Smooth muscle cell (in vitro differentiated cells): ENCODE results near the gene PYDC1. TPM values are rescaled to one million over a fixed set of nuclear protein-coding genes. Genes with fewer than 3 reads are reported as not detected.

Experiments
- DNase-seq: peaks from one replicate; lab custom pipeline; 2025; ENCODE audit not compliant: unreplicated experiment; lab: John Stamatoyannopoulos, UW
- H2AFZ ChIP-seq: fragments of 200-600 bp; sonication (generic); 2 replicates; pipeline ENCODE4 v1.6.0; 2016; ENCODE audit warnings: antibody characterized with exemption, low read depth, mild to moderate bottlenecking
- H3F3A ChIP-seq: fragments of 200-600 bp; sonication (generic); 2 replicates; pipeline ENCODE4 v1.6.0; 2017; ENCODE audit warnings: antibody characterized with exemption, low read depth
- H3K27ac ChIP-seq: fragments of 200-600 bp; sonication (generic); 2 replicates; pipeline ENCODE4 v1.5.1; 2016; ENCODE audit warnings: low read depth, mild to moderate bottlenecking
- H3K27me3 ChIP-seq: fragments of 200-600 bp; sonication (generic); 2 replicates; pipeline ENCODE4 v1.6.1; 2016; ENCODE audit warnings: low read depth, mild to moderate bottlenecking
- H3K36me3 ChIP-seq: fragments of 200-600 bp; sonication (generic); 2 replicates; pipeline ENCODE4 v1.5.1; 2016; ENCODE audit warnings: low read depth
- H3K4me1 ChIP-seq: fragments of 200-600 bp; sonication (generic); 2 replicates; pipeline ENCODE4 v1.5.1; 2016; ENCODE audit warnings: low read depth
- H3K4me2 ChIP-seq: fragments of 200-600 bp; sonication (generic); 2 replicates; pipeline ENCODE4 v1.6.0; 2016; ENCODE audit warnings: mild to moderate bottlenecking
- H3K4me3 ChIP-seq: fragments of 200-600 bp; sonication (generic); 2 replicates; pipeline ENCODE4 v1.5.1; 2016; ENCODE audit warnings: mild to moderate bottlenecking
- H3K79me2 ChIP-seq: fragments of 200-600 bp; sonication (generic); 2 replicates; pipeline ENCODE4 v1.6.0; 2016; ENCODE audit warnings: low read depth, mild to moderate bottlenecking
- H3K9ac ChIP-seq: fragments of 200-600 bp; sonication (generic); 2 replicates; pipeline ENCODE4 v1.6.0; 2016; ENCODE audit warnings: low read depth
- H3K9me3 ChIP-seq: fragments of 200-600 bp; sonication (generic); replicated peaks from 2 replicates; pipeline ENCODE4 v1.5.1; 2016; ENCODE audit warnings: low read depth
- H4K20me1 ChIP-seq: fragments of 200-600 bp; sonication (generic); 2 replicates; pipeline ENCODE4 v1.6.0; 2016; ENCODE audit warnings: low read depth
- WGBS: methylation state at CpG from one replicate; pipeline ENCODE4 v1.1.7; 2016; ENCODE audit warnings: low lambda C conversion rate; 5-methylcytosine and 5-hydroxymethylcytosine counted together
- polyA plus RNA-seq: library from polyadenylated mRNA; unstranded; fragments of >200 nt; fragmentation: Nextera tagmentation; extraction: Ambion mirVana; gene quantifications from 2 replicates; pipeline ENCODE4 v1.2.1, GENCODE V29; 2016
- small RNA-seq: library from RNA; depleted of rRNA; stranded (forward); fragments of <200 nt; gene quantifications from one replicate; pipeline ENCODE3, GENCODE V24; 2014
- total RNA-seq: library from RNA; depleted of rRNA; stranded (reverse); fragments of >200 nt; gene quantifications from 2 replicates; pipeline ENCODE4 v1.2.3, GENCODE V29; 2014
- TF ChIP-seq, protein P1 (sequence below): fragments of 200-600 bp; sonication (generic); IDR thresholded peaks from 2 replicates; pipeline ENCODE4 v1.5.1; 2017; ENCODE audit warnings: borderline replicate concordance, mild to moderate bottlenecking, antibody characterized with exemption; ENCODE audit not compliant: insufficient read depth, poor library complexity, severe bottlenecking

The PYDC1 gene
- total and polyA plus RNA-seq, 2 experiments from 2014 or later: 1.1 TPM; not detected in 1

DNA sequence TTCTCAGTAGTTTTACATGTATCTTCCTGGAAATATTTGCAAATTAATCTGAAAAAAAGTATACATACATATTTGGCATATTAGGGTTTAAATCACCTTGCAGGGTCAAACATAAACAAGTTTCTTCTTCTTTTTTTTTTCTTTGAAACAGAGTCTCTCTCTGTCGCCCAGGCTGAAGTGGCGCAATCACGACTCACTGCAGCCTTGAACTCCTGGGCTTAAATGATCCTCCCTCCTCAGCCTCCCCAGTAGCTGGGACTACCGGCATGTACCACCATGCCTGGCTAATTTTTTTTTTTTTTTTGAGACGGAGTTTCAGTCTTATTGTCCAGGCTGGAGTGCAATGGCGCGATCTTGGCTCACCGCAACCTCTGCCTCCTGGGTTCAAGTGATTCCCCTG, 49.6 kb downstream of the PYDC1 start:
- Histone ChIP-seq H3K4me2 (no peak overlapping the region), H3K36me3 (no peaks in the 10 kb centered on the region), H3K4me3 (no peak overlapping the region), H3F3A (no peaks in the 10 kb centered on the region), H4K20me1 (no peaks in the 10 kb centered on the region), H2AFZ (no peak overlapping the region), H3K9ac (no peak overlapping the region), H3K4me1 (peaks cover 6% of the 10 kb centered on the region), H3K9me3 (no peaks in the 10 kb centered on the region), H3K27ac (no peak overlapping the region), H3K79me2 (no peaks in the 10 kb centered on the region), H3K27me3 (no peaks in the 10 kb centered on the region)
- no peak for DNase-seq
- WGBS: 92% methylated on average over 8 of the region's 8 CpGs
- TF ChIP-seq, protein P1, sequence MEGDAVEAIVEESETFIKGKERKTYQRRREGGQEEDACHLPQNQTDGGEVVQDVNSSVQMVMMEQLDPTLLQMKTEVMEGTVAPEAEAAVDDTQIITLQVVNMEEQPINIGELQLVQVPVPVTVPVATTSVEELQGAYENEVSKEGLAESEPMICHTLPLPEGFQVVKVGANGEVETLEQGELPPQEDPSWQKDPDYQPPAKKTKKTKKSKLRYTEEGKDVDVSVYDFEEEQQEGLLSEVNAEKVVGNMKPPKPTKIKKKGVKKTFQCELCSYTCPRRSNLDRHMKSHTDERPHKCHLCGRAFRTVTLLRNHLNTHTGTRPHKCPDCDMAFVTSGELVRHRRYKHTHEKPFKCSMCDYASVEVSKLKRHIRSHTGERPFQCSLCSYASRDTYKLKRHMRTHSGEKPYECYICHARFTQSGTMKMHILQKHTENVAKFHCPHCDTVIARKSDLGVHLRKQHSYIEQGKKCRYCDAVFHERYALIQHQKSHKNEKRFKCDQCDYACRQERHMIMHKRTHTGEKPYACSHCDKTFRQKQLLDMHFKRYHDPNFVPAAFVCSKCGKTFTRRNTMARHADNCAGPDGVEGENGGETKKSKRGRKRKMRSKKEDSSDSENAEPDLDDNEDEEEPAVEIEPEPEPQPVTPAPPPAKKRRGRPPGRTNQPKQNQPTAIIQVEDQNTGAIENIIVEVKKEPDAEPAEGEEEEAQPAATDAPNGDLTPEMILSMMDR: no peak

Small RNA genes within 50 kb of the gene (small RNA-seq; reads per million reads assigned to genes)
- gene NDUFA3P6: not detected

Other genes starting within 250 kb of the PYDC1 start
- 5.5 and 10.8 TPM in 2 replicates for gene HSD3B7, start 231.9 kb downstream of the PYDC1 start, total RNA-seq
- 15.1 and 15.5 TPM in 2 replicates for gene HSD3B7, start 231.9 kb downstream of the PYDC1 start, polyA plus RNA-seq
- 0.72 and 1.4 TPM in 2 replicates for gene STX1B, start 206.5 kb downstream of the PYDC1 start, total RNA-seq
- gene STX1B, start 206.5 kb downstream of the PYDC1 start, polyA plus RNA-seq: 1.0 and 2.1 TPM in 2 replicates
- 14.4 and 23.1 TPM in 2 replicates for gene STX4, start 183.6 kb downstream of the PYDC1 start, total RNA-seq
- 50.6 and 60.2 TPM in 2 replicates for gene STX4, start 183.6 kb downstream of the PYDC1 start, polyA plus RNA-seq
- 7.3 and 9.0 TPM in 2 replicates for gene ZNF668, start 142.9 kb downstream of the PYDC1 start, total RNA-seq
- 20.1 and 21.0 TPM in 2 replicates for gene ZNF668, start 142.9 kb downstream of the PYDC1 start, polyA plus RNA-seq
- gene ZNF646, start 142.7 kb downstream of the PYDC1 start, total RNA-seq: 5.7 and 8.1 TPM in 2 replicates
- gene ZNF646, start 142.7 kb downstream of the PYDC1 start, polyA plus RNA-seq: 5.4 and 7.3 TPM in 2 replicates
- 5.1 and 6.3 TPM in 2 replicates for gene PRSS53, start 128.2 kb downstream of the PYDC1 start, total RNA-seq
- 0.66 and 1.1 TPM in 2 replicates for gene PRSS53, start 128.2 kb downstream of the PYDC1 start, polyA plus RNA-seq
- gene VKORC1, start 122.3 kb downstream of the PYDC1 start, total RNA-seq: 232 and 253 TPM in 2 replicates
- 340 and 394 TPM in 2 replicates for gene VKORC1, start 122.3 kb downstream of the PYDC1 start, polyA plus RNA-seq
- 32.1 and 40.5 TPM in 2 replicates for gene BCKDK, start 108.7 kb downstream of the PYDC1 start, total RNA-seq
- gene BCKDK, start 108.7 kb downstream of the PYDC1 start, polyA plus RNA-seq: 82.6 and 87.9 TPM in 2 replicates
- 26.3 and 32.9 TPM in 2 replicates for gene KAT8, start 99.5 kb downstream of the PYDC1 start, total RNA-seq
- 27.4 and 29.1 TPM in 2 replicates for gene KAT8, start 99.5 kb downstream of the PYDC1 start, polyA plus RNA-seq
- gene PRSS8, start 81.4 kb downstream of the PYDC1 start, total RNA-seq: 15.1 and 17.3 TPM in 2 replicates
- gene PRSS8, start 81.4 kb downstream of the PYDC1 start, polyA plus RNA-seq: 13.9 and 68.0 TPM in 2 replicates
- 1.6 TPM in 1 of 2 replicates, not detected in the other for gene PRSS36, start 67.1 kb downstream of the PYDC1 start, total RNA-seq
- 0.31 and 0.66 TPM in 2 replicates for gene PRSS36, start 67.1 kb downstream of the PYDC1 start, polyA plus RNA-seq
- gene FUS, start 37.0 kb downstream of the PYDC1 start, total RNA-seq: 56.2 and 58.6 TPM in 2 replicates
- gene FUS, start 37.0 kb downstream of the PYDC1 start, polyA plus RNA-seq: 225 and 316 TPM in 2 replicates
- gene PYCARD, start 14.4 kb downstream of the PYDC1 start, total RNA-seq: 15.6 and 30.8 TPM in 2 replicates
- 10.1 and 30.2 TPM in 2 replicates for gene PYCARD, start 14.4 kb downstream of the PYDC1 start, polyA plus RNA-seq
- 0.04 TPM in 2 replicates for gene TRIM72, start 3.0 kb downstream of the PYDC1 start, total RNA-seq
- 0.07 TPM in 2 replicates for gene TRIM72, start 3.0 kb downstream of the PYDC1 start, polyA plus RNA-seq
- 0.40 TPM in 1 of 2 replicates, not detected in the other for gene ITGAM, start 42.8 kb upstream of the PYDC1 start, total RNA-seq
- not detected in 2 replicates for gene ITGAM, start 42.8 kb upstream of the PYDC1 start, polyA plus RNA-seq
- gene ITGAX, start 138.0 kb upstream of the PYDC1 start, total RNA-seq: 0.31 TPM in 1 of 2 replicates, not detected in the other
- gene ITGAX, start 138.0 kb upstream of the PYDC1 start, polyA plus RNA-seq: not detected in 2 replicates
- not detected in 2 replicates for gene ITGAD, start 176.2 kb upstream of the PYDC1 start, total RNA-seq
- gene ITGAD, start 176.2 kb upstream of the PYDC1 start, polyA plus RNA-seq: not detected in 2 replicates
- gene COX6A2, start 211.2 kb upstream of the PYDC1 start, total RNA-seq: not detected in 2 replicates
- not detected in 2 replicates for gene COX6A2, start 211.2 kb upstream of the PYDC1 start, polyA plus RNA-seq
- gene ZNF843, start 225.7 kb upstream of the PYDC1 start, total RNA-seq: 1.6 and 2.2 TPM in 2 replicates
- 1.7 and 2.3 TPM in 2 replicates for gene ZNF843, start 225.7 kb upstream of the PYDC1 start, polyA plus RNA-seq
- gene ARMC5, start 242.4 kb upstream of the PYDC1 start, total RNA-seq: 5.8 and 7.0 TPM in 2 replicates
- 19.6 and 24.6 TPM in 2 replicates for gene ARMC5, start 242.4 kb upstream of the PYDC1 start, polyA plus RNA-seq